ENCODE measurements around the gene TSPAN18. TPM values are rescaled to one million over a fixed set of nuclear protein-coding genes. Genes with fewer than 3 reads are reported as not detected.

TSPAN18 gene
- total and polyA plus RNA-seq, 2 donors = 2.2 to 2.6 TPM

DNA sequence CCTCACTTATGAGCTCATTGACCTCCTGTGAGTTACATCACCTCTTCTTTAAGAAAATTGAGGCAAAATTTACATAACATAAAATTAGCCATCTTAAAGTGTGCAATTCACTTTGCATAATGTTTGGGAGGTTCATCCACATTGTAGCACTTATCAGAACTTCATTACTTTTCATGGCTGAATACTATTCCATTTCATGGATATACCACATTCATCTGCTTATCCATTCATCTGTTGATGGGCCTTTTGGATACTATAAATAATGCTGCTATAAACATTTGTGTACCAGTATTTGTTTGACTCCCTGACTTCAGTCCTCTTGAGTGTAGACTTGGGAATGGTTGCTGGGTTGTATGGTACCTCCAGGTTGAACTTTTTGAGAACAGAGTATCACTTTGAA, 120.6 kb downstream of the TSPAN18 start:
- H3K27ac ChIP-seq (ENCODE audit: low read depth in 1 of 2, low read length in 1 of 2) = no peak overlapping the region
- H3K4me1 ChIP-seq (ENCODE audit: control insufficient read depth in 2 of 2, insufficient read depth in 2 of 2, low read length in 2 of 2) = no peaks in the 10 kb centered on the region
- no peaks in the 10 kb centered on the region for H3K27me3 ChIP-seq (ENCODE audit: control insufficient read depth in 2 of 2, insufficient read depth in 1 of 2, low read length in 1 of 2)
- peaks cover 0 to 7% of the 10 kb centered on the region in 2 donors for H3K9me3 ChIP-seq (ENCODE audit: control insufficient read depth in 2 of 2, insufficient read depth in 1 of 2, low read length in 1 of 2)
- H3K36me3 ChIP-seq (ENCODE audit: control insufficient read depth in 2 of 2, insufficient read depth in 2 of 2, low read length in 1 of 2) = no peaks in the 10 kb centered on the region
- DNase-seq (ENCODE audit: low read depth in 6 of 9, low spot score in 9 of 9) = no peak
- H3K4me3 ChIP-seq (ENCODE audit: low read length in 2 of 2) = no peak overlapping the region

GRCh38 chr11:44848203-44848962, 121.6 kb downstream of the TSPAN18 start:
- no peak overlapping the region for H3K4me3 ChIP-seq (ENCODE audit: low read length in 2 of 2)
- H3K36me3 ChIP-seq (ENCODE audit: control insufficient read depth in 2 of 2, insufficient read depth in 2 of 2, low read length in 1 of 2) = no peaks in the 10 kb centered on the region
- H3K9me3 ChIP-seq (ENCODE audit: control insufficient read depth in 2 of 2, insufficient read depth in 1 of 2, low read length in 1 of 2) = peaks cover 0 to 7% of the 10 kb centered on the region in 2 donors
- no peak for DNase-seq (ENCODE audit: low read depth in 6 of 9, low spot score in 9 of 9)
- H3K27ac ChIP-seq (ENCODE audit: low read depth in 1 of 2, low read length in 1 of 2) = no peak overlapping the region
- no peaks in the 10 kb centered on the region for H3K27me3 ChIP-seq (ENCODE audit: control insufficient read depth in 2 of 2, insufficient read depth in 1 of 2, low read length in 1 of 2)
- no peaks in the 10 kb centered on the region for H3K4me1 ChIP-seq (ENCODE audit: control insufficient read depth in 2 of 2, insufficient read depth in 2 of 2, low read length in 2 of 2)
- WGBS = 90% methylated on average over 11 of the region's 11 CpGs

DNA sequence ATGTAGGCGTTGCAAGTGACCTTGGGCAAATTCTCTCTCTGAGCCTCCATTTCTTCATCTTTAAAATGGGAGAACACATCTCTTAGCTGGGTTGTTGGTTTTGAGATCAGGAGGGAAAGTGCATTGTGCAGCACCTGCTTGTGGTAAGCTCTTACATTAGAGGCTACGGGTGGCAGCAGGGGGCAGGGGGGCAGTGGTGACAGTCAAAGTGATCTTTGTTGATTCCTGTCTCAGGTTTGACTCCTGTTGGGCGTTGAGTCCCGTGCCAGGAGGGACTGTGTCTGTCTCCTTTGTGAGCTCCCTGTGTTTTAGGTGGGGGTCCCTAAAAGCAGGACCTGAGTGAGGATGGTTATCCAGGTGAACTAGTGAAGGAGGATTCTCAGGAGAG, 122.2 kb downstream of the TSPAN18 start:
- DNase-seq (ENCODE audit: low read depth in 6 of 9, low spot score in 9 of 9) = no peak
- WGBS = 91% methylated on average over 4 of the region's 4 CpGs
- Histone ChIP-seq H3K4me3 (ENCODE audit: low read length in 2 of 2) (no peak overlapping the region), H3K27me3 (ENCODE audit: control insufficient read depth in 2 of 2, insufficient read depth in 1 of 2, low read length in 1 of 2) (no peaks in the 10 kb centered on the region), H3K9me3 (ENCODE audit: control insufficient read depth in 2 of 2, insufficient read depth in 1 of 2, low read length in 1 of 2) (peaks cover 0 to 7% of the 10 kb centered on the region in 2 donors), H3K27ac (ENCODE audit: low read depth in 1 of 2, low read length in 1 of 2) (no peak overlapping the region), H3K36me3 (ENCODE audit: control insufficient read depth in 2 of 2, insufficient read depth in 2 of 2, low read length in 1 of 2) (no peaks in the 10 kb centered on the region), H3K4me1 (ENCODE audit: control insufficient read depth in 2 of 2, insufficient read depth in 2 of 2, low read length in 2 of 2) (no peaks in the 10 kb centered on the region)

DNA sequence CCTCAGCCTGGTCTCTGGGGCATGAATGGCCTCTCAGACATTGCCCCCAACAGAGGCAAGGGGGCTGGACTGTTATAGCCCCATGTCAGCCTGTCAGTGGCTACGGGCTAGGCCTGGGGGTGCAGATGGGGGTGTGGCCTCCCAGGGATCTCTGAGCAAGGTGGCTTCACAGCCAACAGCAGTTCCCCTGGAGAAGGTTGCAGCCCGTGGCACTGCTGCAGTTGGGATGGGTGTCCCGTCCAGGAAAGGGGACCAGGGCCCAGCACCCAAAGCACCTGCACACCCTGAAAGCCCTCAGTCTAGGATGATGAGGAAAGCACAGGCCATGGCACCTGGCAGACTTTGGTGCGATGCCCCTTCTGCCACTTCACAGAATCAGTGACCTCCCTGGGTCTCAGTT, 122.7 kb downstream of the TSPAN18 start:
- no peak for DNase-seq (ENCODE audit: low read depth in 6 of 9, low spot score in 9 of 9)
- no peak overlapping the region for H3K27ac ChIP-seq (ENCODE audit: low read depth in 1 of 2, low read length in 1 of 2)

DNA sequence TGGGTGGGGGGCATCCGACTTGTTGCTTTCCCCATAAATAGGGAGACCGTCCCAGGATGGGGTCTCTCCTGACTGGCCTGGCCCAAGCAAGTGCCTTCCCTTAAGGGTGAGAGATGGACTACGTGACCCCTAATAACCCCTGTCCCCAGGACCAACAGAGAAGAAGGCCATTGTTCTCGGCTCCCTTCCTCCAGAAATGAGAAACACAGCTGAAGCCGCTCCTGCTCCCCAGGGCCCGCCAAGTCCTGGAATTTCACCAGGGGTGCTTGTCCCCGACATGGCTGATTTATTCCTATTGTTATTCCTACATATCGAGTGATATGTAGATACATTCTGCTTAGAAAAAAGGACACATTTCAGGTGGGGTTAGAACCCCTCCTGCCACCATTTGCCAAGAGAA, 123.2 kb downstream of the TSPAN18 start:
- H3K27me3 ChIP-seq (ENCODE audit: control insufficient read depth in 2 of 2, insufficient read depth in 1 of 2, low read length in 1 of 2) = no peaks in the 10 kb centered on the region
- H3K4me3 ChIP-seq (ENCODE audit: low read length in 2 of 2) = no peak overlapping the region
- H3K4me1 ChIP-seq (ENCODE audit: control insufficient read depth in 2 of 2, insufficient read depth in 2 of 2, low read length in 2 of 2) = no peaks in the 10 kb centered on the region
- DNase-seq (ENCODE audit: low read depth in 6 of 9, low spot score in 9 of 9) = no peak
- no peaks in the 10 kb centered on the region for H3K36me3 ChIP-seq (ENCODE audit: control insufficient read depth in 2 of 2, insufficient read depth in 2 of 2, low read length in 1 of 2)
- no peak overlapping the region for H3K27ac ChIP-seq (ENCODE audit: low read depth in 1 of 2, low read length in 1 of 2)
- peaks cover 0 to 7% of the 10 kb centered on the region in 2 donors for H3K9me3 ChIP-seq (ENCODE audit: control insufficient read depth in 2 of 2, insufficient read depth in 1 of 2, low read length in 1 of 2)
- 89% methylated on average over 8 of the region's 8 CpGs for WGBS

More for the DNA sequence above, 122.7 kb downstream of the TSPAN18 start:
- Histone ChIP-seq H3K27me3 (ENCODE audit: control insufficient read depth in 2 of 2, insufficient read depth in 1 of 2, low read length in 1 of 2) (no peaks in the 10 kb centered on the region), H3K4me1 (ENCODE audit: control insufficient read depth in 2 of 2, insufficient read depth in 2 of 2, low read length in 2 of 2) (no peaks in the 10 kb centered on the region), H3K4me3 (ENCODE audit: low read length in 2 of 2) (no peak overlapping the region), H3K9me3 (ENCODE audit: control insufficient read depth in 2 of 2, insufficient read depth in 1 of 2, low read length in 1 of 2) (peaks cover 0 to 7% of the 10 kb centered on the region in 2 donors), H3K36me3 (ENCODE audit: control insufficient read depth in 2 of 2, insufficient read depth in 2 of 2, low read length in 1 of 2) (no peaks in the 10 kb centered on the region)
- 81% methylated on average over 4 of the region's 4 CpGs for WGBS

DNA sequence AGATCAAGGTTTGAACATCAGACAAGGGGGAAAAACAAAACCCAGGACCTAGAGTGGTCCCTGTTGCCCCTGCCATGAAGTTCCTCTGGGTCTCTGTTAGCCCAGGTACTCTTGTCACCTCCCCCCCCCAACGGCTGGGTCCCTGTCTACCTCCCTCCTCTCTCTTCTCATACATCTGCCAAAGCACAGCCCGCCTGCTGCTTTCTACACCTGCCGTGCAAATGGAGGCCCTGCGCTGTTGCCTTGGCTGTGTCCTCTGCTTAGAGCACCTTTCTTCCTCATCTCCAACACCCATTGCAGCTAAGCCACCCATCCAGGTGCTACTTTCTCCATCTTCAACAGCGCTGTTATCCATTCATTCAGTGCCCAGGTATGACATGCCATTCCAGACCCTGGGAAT, 124.7 kb downstream of the TSPAN18 start:
- no peak for DNase-seq (ENCODE audit: low read depth in 6 of 9, low spot score in 9 of 9)
- H3K27me3 ChIP-seq (ENCODE audit: control insufficient read depth in 2 of 2, insufficient read depth in 1 of 2, low read length in 1 of 2) = no peaks in the 10 kb centered on the region
- no peaks in the 10 kb centered on the region for H3K4me1 ChIP-seq (ENCODE audit: control insufficient read depth in 2 of 2, insufficient read depth in 2 of 2, low read length in 2 of 2)
- 88% methylated on average over 5 of the region's 5 CpGs for WGBS
- peaks cover 0 to 6% of the 10 kb centered on the region in 2 donors for H3K9me3 ChIP-seq (ENCODE audit: control insufficient read depth in 2 of 2, insufficient read depth in 1 of 2, low read length in 1 of 2)
- H3K36me3 ChIP-seq (ENCODE audit: control insufficient read depth in 2 of 2, insufficient read depth in 2 of 2, low read length in 1 of 2) = no peaks in the 10 kb centered on the region
- no peak overlapping the region for H3K4me3 ChIP-seq (ENCODE audit: low read length in 2 of 2)
- no peak overlapping the region for H3K27ac ChIP-seq (ENCODE audit: low read depth in 1 of 2, low read length in 1 of 2)

- Histone ChIP-seq H3K27me3 (ENCODE audit: control insufficient read depth in 2 of 2, insufficient read depth in 1 of 2, low read length in 1 of 2) (no peaks in the 10 kb centered on the region), H3K27ac (ENCODE audit: low read depth in 1 of 2, low read length in 1 of 2) (no peak overlapping the region), H3K4me1 (ENCODE audit: control insufficient read depth in 2 of 2, insufficient read depth in 2 of 2, low read length in 2 of 2) (no peaks in the 10 kb centered on the region), H3K36me3 (ENCODE audit: control insufficient read depth in 2 of 2, insufficient read depth in 2 of 2, low read length in 1 of 2) (no peaks in the 10 kb centered on the region), H3K9me3 (ENCODE audit: control insufficient read depth in 2 of 2, insufficient read depth in 1 of 2, low read length in 1 of 2) (no peaks in the 10 kb centered on the region), H3K4me3 (ENCODE audit: low read length in 2 of 2) (no peak overlapping the region)
- WGBS = 70% methylated on average over 2 of the region's 2 CpGs
- DNase-seq (ENCODE audit: low read depth in 6 of 9, low spot score in 9 of 9) = no peak
Observed at GRCh38 chr11:44852159-44852747, 125.5 kb downstream of the TSPAN18 start.

GRCh38 chr11:44852952-44853351, 126.2 kb downstream of the TSPAN18 start:
- H3K36me3 ChIP-seq (ENCODE audit: control insufficient read depth in 2 of 2, insufficient read depth in 2 of 2, low read length in 1 of 2) = no peaks in the 10 kb centered on the region
- H3K27me3 ChIP-seq (ENCODE audit: control insufficient read depth in 2 of 2, insufficient read depth in 1 of 2, low read length in 1 of 2) = no peaks in the 10 kb centered on the region
- WGBS = 81% methylated on average over 5 of the region's 5 CpGs
- H3K4me3 ChIP-seq (ENCODE audit: low read length in 2 of 2) = no peak overlapping the region
- H3K9me3 ChIP-seq (ENCODE audit: control insufficient read depth in 2 of 2, insufficient read depth in 1 of 2, low read length in 1 of 2) = no peaks in the 10 kb centered on the region
- no peak overlapping the region for H3K27ac ChIP-seq (ENCODE audit: low read depth in 1 of 2, low read length in 1 of 2)
- no peak for DNase-seq (ENCODE audit: low read depth in 6 of 9, low spot score in 9 of 9)
- H3K4me1 ChIP-seq (ENCODE audit: control insufficient read depth in 2 of 2, insufficient read depth in 2 of 2, low read length in 2 of 2) = no peaks in the 10 kb centered on the region

GRCh38 chr11:44853666-44854065, 126.9 kb downstream of the TSPAN18 start:
- DNase-seq (ENCODE audit: low read depth in 6 of 9, low spot score in 9 of 9) = no peak

More at GRCh38 chr11:44853666-44854065, 126.9 kb downstream of the TSPAN18 start:
- 89% methylated on average over 9 of the region's 9 CpGs for WGBS
- Histone ChIP-seq H3K27ac (ENCODE audit: low read depth in 1 of 2, low read length in 1 of 2) (no peak overlapping the region), H3K36me3 (ENCODE audit: control insufficient read depth in 2 of 2, insufficient read depth in 2 of 2, low read length in 1 of 2) (no peaks in the 10 kb centered on the region), H3K27me3 (ENCODE audit: control insufficient read depth in 2 of 2, insufficient read depth in 1 of 2, low read length in 1 of 2) (no peaks in the 10 kb centered on the region), H3K9me3 (ENCODE audit: control insufficient read depth in 2 of 2, insufficient read depth in 1 of 2, low read length in 1 of 2) (no peaks in the 10 kb centered on the region), H3K4me1 (ENCODE audit: control insufficient read depth in 2 of 2, insufficient read depth in 2 of 2, low read length in 2 of 2) (no peaks in the 10 kb centered on the region), H3K4me3 (ENCODE audit: low read length in 2 of 2) (no peak overlapping the region)

All from thymus (tissue), 11 donors.